PC-3 (cell line): ENCODE results near the gene SLC16A3. TPM values are rescaled to one million over a fixed set of nuclear protein-coding genes. Genes with fewer than 3 reads are reported as not detected.

Source experiments
- ATAC-seq: fragments of 200-7000 bp; cut with Tn5 transposase; 2 replicates; pipeline ENCODE4 v1.9.1; 2020; ENCODE audit warnings: mild to moderate bottlenecking, moderate library complexity
- BruUV-seq: library from RNA; stranded (reverse); fragments of 400-500 nt; replicated peaks from 2 replicates; lab custom pipeline; 2021; lab: Mats Ljungman, UMichigan
- CTCF ChIA-PET: fragments of 300-600 bp; sonication (Branson Sonifier 250); formaldehyde crosslinking; loops from one replicate; lab custom pipeline; 2022; ENCODE audit warnings: antibody characterized with exemption; lab: Charles Lee
- POLR2A ChIA-PET: fragments of 300-600 bp; sonication (Branson Sonifier 250); formaldehyde crosslinking; loops from one replicate; lab custom pipeline; 2022; ENCODE audit warnings: antibody characterized with exemption; ENCODE audit not compliant: unreplicated experiment; lab: Charles Lee
- DNase-seq: peaks from one replicate; pipeline ENCODE4 v3.0.0-alpha.2; 2015
- H2AFZ ChIP-seq: fragments of 300-600 bp; sonication (generic); 2 replicates; pipeline ENCODE4 v1.6.0; 2016; ENCODE audit warnings: antibody characterized with exemption, low read length
- H3F3A ChIP-seq: fragments of 300-600 bp; sonication (generic); one replicate; pipeline ENCODE4 v1.6.0; 2017; ENCODE audit warnings: antibody characterized with exemption, low read length, control low read depth, mild to moderate bottlenecking; ENCODE audit not compliant: unreplicated experiment
- H3K27ac ChIP-seq: fragments of 300-600 bp; sonication (generic); 2 replicates; pipeline ENCODE4 v1.5.1; 2016; ENCODE audit warnings: mild to moderate bottlenecking, low read length
- H3K27me3 ChIP-seq: fragments of 300-600 bp; sonication (generic); 2 replicates; pipeline ENCODE4 v1.6.1; 2016; ENCODE audit warnings: low read length, mixed read lengths
- H3K36me3 ChIP-seq: fragments of 300-600 bp; sonication (generic); 2 replicates; pipeline ENCODE4 v1.6.1; 2016; ENCODE audit warnings: low read depth, mixed run types, low read length, mixed read lengths
- H3K4me1 ChIP-seq: fragments of 300-600 bp; sonication (generic); 2 replicates; pipeline ENCODE4 v1.5.1; 2016; ENCODE audit warnings: low read length; ENCODE audit not compliant: insufficient read depth
- H3K4me2 ChIP-seq: fragments of 300-600 bp; sonication (generic); 2 replicates; pipeline ENCODE4 v1.6.0; 2016; ENCODE audit warnings: low read length
- H3K4me3 ChIP-seq: fragments of 300-600 bp; sonication (generic); 2 replicates; pipeline ENCODE4 v1.5.1; 2016; ENCODE audit warnings: mild to moderate bottlenecking, low read length, mixed read lengths
- H3K79me2 ChIP-seq: fragments of 300-600 bp; sonication (generic); 2 replicates; pipeline ENCODE4 v1.6.1; 2017; ENCODE audit warnings: low read length, mixed read lengths
- H3K9ac ChIP-seq: fragments of 300-600 bp; sonication (generic); 2 replicates; pipeline ENCODE4 v1.6.0; 2016; ENCODE audit warnings: mild to moderate bottlenecking, low read length
- H3K9me2 ChIP-seq: fragments of 300-600 bp; sonication (generic); replicated peaks from 2 replicates; pipeline ENCODE4 v1.6.1; 2016; ENCODE audit warnings: mixed run types, low read length, mixed read lengths
- H3K9me3 ChIP-seq: fragments of 300-600 bp; sonication (generic); 2 replicates; pipeline ENCODE4 v1.6.1; 2016; ENCODE audit warnings: low read length, mixed read lengths
- H4K20me1 ChIP-seq: fragments of 300-600 bp; sonication (generic); 2 replicates; pipeline ENCODE4 v1.6.1; 2016; ENCODE audit warnings: low read length, mixed read lengths
- CTCF ChIP-seq: fragments of 300-600 bp; sonication (generic); conservative IDR thresholded peaks from 2 replicates; pipeline ENCODE4 v1.5.1; 2017; ENCODE audit warnings: antibody characterized with exemption, low read depth, mild to moderate bottlenecking, low read length
- EZH2 ChIP-seq: fragments of 300-600 bp; sonication (generic); IDR thresholded peaks from one replicate; pipeline ENCODE4 v1.6.1; 2017; ENCODE audit warnings: antibody characterized with exemption, mild to moderate bottlenecking, low read length; ENCODE audit not compliant: unreplicated experiment
- EZH2phosphoT487 ChIP-seq: fragments of 300-600 bp; sonication (generic); IDR thresholded peaks from 2 replicates; pipeline ENCODE4 v1.6.1; 2018; ENCODE audit warnings: mild to moderate bottlenecking, antibody characterized with exemption, low read length, borderline replicate concordance
- intact Hi-C: fragments of 100-400 bp; cut with micrococcal nuclease; formaldehyde crosslinking; loops from 2 replicates; pipeline ENCODE4 v1.9.0; 2023
- total RNA-seq: library from RNA; depleted of rRNA; stranded (reverse); fragments of >200 nt; gene quantifications from 2 replicates; pipeline ENCODE4 v1.2.3, GENCODE V29; 2014

SLC16A3 gene
- total RNA-seq, 1 experiment from 2014 or later: 286 TPM

GRCh38 chr17:82269138-82269881, 40.5 kb downstream of the SLC16A3 start:
- Histone ChIP-seq H3K4me2 (peak overlapping the region; percentile 98), H3K36me3 (peaks cover 30% of the 10 kb centered on the region), H3K27me3 (no peaks in the 10 kb centered on the region), H3K79me2 (peaks cover 97% of the 10 kb centered on the region), H3K9ac (no peak overlapping the region), H3K27ac (no peak overlapping the region), H3K4me3 (no peak overlapping the region), H3K9me2 (no peaks in the 10 kb centered on the region), H2AFZ (no peak overlapping the region), H4K20me1 (peaks cover 71% of the 10 kb centered on the region), H3K4me1 (peaks cover 62% of the 10 kb centered on the region), H3F3A (peaks cover 15% of the 10 kb centered on the region), H3K9me3 (no peaks in the 10 kb centered on the region)
- BruUV-seq: no TSS peak
- no peak for ATAC-seq
- intact Hi-C loops: loop anchor here (2.0 kb wide), 1 partner anchor 19 kb away; no protein-coding TSS in a partner anchor
- ChIA-PET CTCF (no interaction called here), POLR2A (no interaction called here)
- TF ChIP-seq EZH2phosphoT487: no peak
- TF ChIP-seq EZH2: no peak
- TF ChIP-seq CTCF: no peak
- no peak for DNase-seq

GRCh38 chr17:82269882-82270500, 41.1 kb downstream of the SLC16A3 start:
- DNase-seq (no peak), ATAC-seq (no peak)
- TF ChIP-seq EZH2 (no peak), EZH2phosphoT487 (no peak), CTCF (no peak)
- CTCF ChIA-PET: no interaction called here
- POLR2A ChIA-PET: interaction anchor here (0.6 kb wide), 1 partner anchor 38 kb away, joined by 4 read pairs; no protein-coding TSS in a partner anchor
- no peak overlapping the region for H3K9ac ChIP-seq
- peak overlapping the region; percentile 98 for H3K4me2 ChIP-seq
- peaks cover 71% of the 10 kb centered on the region for H4K20me1 ChIP-seq
- intact Hi-C loops: loop anchor here (2.0 kb wide), 1 partner anchor 19 kb away; no protein-coding TSS in a partner anchor
- no peaks in the 10 kb centered on the region for H3K27me3 ChIP-seq
- peaks cover 65% of the 10 kb centered on the region for H3K4me1 ChIP-seq
- H3F3A ChIP-seq: peaks cover 15% of the 10 kb centered on the region
- peaks cover 92% of the 10 kb centered on the region for H3K79me2 ChIP-seq
- peaks cover 25% of the 10 kb centered on the region for H3K36me3 ChIP-seq
- H3K9me2 ChIP-seq: no peaks in the 10 kb centered on the region
- H3K27ac ChIP-seq: no peak overlapping the region
- no peaks in the 10 kb centered on the region for H3K9me3 ChIP-seq
- H3K4me3 ChIP-seq: no peak overlapping the region; the same call in 1 of the 2 replicates
- no TSS peak for BruUV-seq
- no peak overlapping the region for H2AFZ ChIP-seq
